Frontal cortex (tissue), 4 donors: Measurements from ENCODE around the gene IRAK1. TPM values are rescaled to one million over a fixed set of nuclear protein-coding genes. Genes with fewer than 3 reads are reported as not detected.

Experiments used
- DNase-seq, 2 donors: peaks; one replicate each; pipeline ENCODE4 v3.0.0; 2012; ENCODE audit warnings: low spot score in 2 of 2
- FAIRE-seq: peaks from 2 replicates; lab custom pipeline; 2012; peaks lifted over from hg19 to GRCh38; lab: Jason Lieb, UNC
- total RNA-seq: library from RNA; depleted of rRNA; stranded (reverse); fragments of >200 nt; gene quantifications from one replicate; pipeline ENCODE4 v1.2.3, GENCODE V29; 2014
- donor health status: control.
- donor health status: control.
- donor health status: control.

IRAK1 gene
- total RNA-seq, 1 donor from 2014 or later = 6.9 TPM

- FAIRE-seq (no peak), DNase-seq (no peak)
These were observed 23.5 kb upstream of the IRAK1 start for GRCh38 chrX:154043003-154043763.

- no peak for FAIRE-seq
- DNase-seq = no peak
These were observed 21.2 kb upstream of the IRAK1 start for GRCh38 chrX:154040863-154041262.

GRCh38 chrX:154040307-154040756 lies 20.6 kb upstream of the IRAK1 start:
- FAIRE-seq (no peak), DNase-seq (no peak)

- no peak for DNase-seq
- FAIRE-seq = no peak
These were observed 19.9 kb upstream of the IRAK1 start for GRCh38 chrX:154039577-154039976.

- DNase-seq (no peak), FAIRE-seq (no peak)
These were observed 19.0 kb upstream of the IRAK1 start for GRCh38 chrX:154038656-154039055.

- FAIRE-seq (no peak), DNase-seq (no peak)
These were observed 18.1 kb upstream of the IRAK1 start for GRCh38 chrX:154037754-154038153.

- DNase-seq (no peak), FAIRE-seq (no peak)
These were observed 16.8 kb upstream of the IRAK1 start for GRCh38 chrX:154036513-154036912.

GRCh38 chrX:154033848-154034247 lies 14.1 kb upstream of the IRAK1 start:
- no peak for DNase-seq
- FAIRE-seq = no peak

GRCh38 chrX:154032653-154033052 lies 13.0 kb upstream of the IRAK1 start:
- DNase-seq = no peak
- no peak for FAIRE-seq

GRCh38 chrX:154032160-154032559 lies 12.5 kb upstream of the IRAK1 start:
- no peak for DNase-seq
- FAIRE-seq = no peak

GRCh38 chrX:154030715-154031305 lies 11.1 kb upstream of the IRAK1 start:
- FAIRE-seq = no peak
- DNase-seq = no peak

- DNase-seq (no peak), FAIRE-seq (no peak)
These were observed 10.6 kb upstream of the IRAK1 start for GRCh38 chrX:154030266-154030665.

GRCh38 chrX:154029439-154029838 lies 9.7 kb upstream of the IRAK1 start:
- no peak for FAIRE-seq
- DNase-seq = no peak

- FAIRE-seq (no peak), DNase-seq (no peak)
These were observed 8.9 kb upstream of the IRAK1 start for GRCh38 chrX:154028502-154029184.

- FAIRE-seq (no peak), DNase-seq (no peak)
These were observed 8.3 kb upstream of the IRAK1 start for GRCh38 chrX:154027986-154028385.

- DNase-seq (no peak), FAIRE-seq (no peak)
These were observed 7.3 kb upstream of the IRAK1 start for GRCh38 chrX:154027022-154027402.

GRCh38 chrX:154026136-154027021 lies 6.7 kb upstream of the IRAK1 start:
- DNase-seq = no peak
- no peak for FAIRE-seq

- FAIRE-seq = no peak
- no peak for DNase-seq
These were observed 5.5 kb upstream of the IRAK1 start for GRCh38 chrX:154025230-154025629.

GRCh38 chrX:154024271-154024670 lies 4.6 kb upstream of the IRAK1 start:
- FAIRE-seq (no peak), DNase-seq (no peak)
